Ovary (tissue), 9 donors: ENCODE measurements around the gene ACVR2A. TPM values are rescaled to one million over a fixed set of nuclear protein-coding genes. Genes with fewer than 3 reads are reported as not detected.

Experiments used
- DNase-seq, 5 donors: peaks; one replicate each; pipeline ENCODE4 v3.0.0-alpha.2; 2019 to 2020
- H3K27ac ChIP-seq, 2 donors: fragments of 200-600 bp; one replicate each; pipeline versions ENCODE4 v1.5.1 to v1.8.0; 2019 to 2022
- H3K27me3 ChIP-seq: fragments of 200-600 bp; one replicate; pipeline ENCODE4 v1.8.0; 2022
- H3K36me3 ChIP-seq: fragments of 200-600 bp; sonication (generic); one replicate; pipeline ENCODE4 v1.5.1; 2019
- H3K4me1 ChIP-seq: one replicate; pipeline ENCODE4 v1.8.1; 2013; ENCODE audit warnings: mild to moderate bottlenecking, moderate library complexity; ENCODE audit not compliant: insufficient read depth
- H3K4me3 ChIP-seq: fragments of 200-600 bp; sonication (generic); one replicate; pipeline ENCODE4 v1.5.1; 2017
- H3K9me3 ChIP-seq, 2 donors: fragments of 200-600 bp in 1 of 2; sonication (generic) in 1 of 2; one replicate each; pipeline versions ENCODE4 v1.5.1 to v1.8.1; 2013 to 2019; ENCODE audit warnings: mild to moderate bottlenecking in 1 of 2, moderate library complexity in 1 of 2
- EP300 ChIP-seq: sonication (generic); formaldehyde crosslinking; IDR thresholded peaks from one replicate; pipeline ENCODE4 v1.6.1; 2017; ENCODE audit warnings: antibody characterized with exemption
- POLR2A ChIP-seq: fragments of 450-650 bp; IDR thresholded peaks from one replicate; pipeline ENCODE4 v1.6.1; 2017; ENCODE audit warnings: antibody characterized with exemption, mild to moderate bottlenecking, moderate library complexity
- WGBS, 3 donors: extraction: QIAGEN DNeasy Blood & Tissue Kit in 1 of 3; methylation state at CpG; one replicate each; pipeline versions ENCODE4 v1.1.5 to v1.1.7; 2013 to 2017; 5-methylcytosine and 5-hydroxymethylcytosine counted together
- intact Hi-C, 4 donors: fragments of 100-400 bp; cut with DNase I; formaldehyde crosslinking; loops; one replicate each; pipeline versions ENCODE4 v1.11.0 to v1.15.1; 2022 to 2023
- polyA plus RNA-seq, 2 donors: library from polyadenylated mRNA; stranded (reverse); fragments of 200-250 nt in 1 of 2; fragments of 350-450 nt in 1 of 2; fragmentation: Illumina TruSeq in 1 of 2; extraction: RNeasy Lipid Tissue Mini Kit (QIAGEN cat#74804) in 1 of 2; gene quantifications; one replicate each; pipeline ENCODE4 v1.2.3, GENCODE V29; 2013 to 2014
- small RNA-seq: library from RNA; depleted of rRNA; stranded (forward); fragments of <200 nt; gene quantifications from one replicate; pipeline ENCODE3, GENCODE V24; 2016
- total RNA-seq, 7 donors: library from RNA; depleted of rRNA in 2 of 7; stranded (reverse); fragments of >200 nt in 2 of 7; fragmentation: NEBNext Ultra II Directional in 3 of 7; extraction: Animal tissue kit (Norgen Biotek cat#: 25700) in 3 of 7; gene quantifications; one replicate each; pipeline versions ENCODE4 v1.1.0 to v1.2.4, GENCODE V29; 2016 to 2023
- TF ChIP-seq, protein P1 (sequence below), 3 donors: fragments of 450-650 bp in 2 of 3; fragments of 200-600 bp in 1 of 3; IDR thresholded peaks; one replicate each; pipeline versions ENCODE4 v1.5.1 to v1.8.0; 2016 to 2022; ENCODE audit warnings: antibody characterized with exemption in 3 of 3, mild to moderate bottlenecking in 1 of 3
- donor health status: DM: no; HTN: no; CAD: no; lungs with moderate emphysema.
- donor health status: DM: no; HTN: no; CAD: no.
- donor health status: Bipolar disorder and iron deficiency.
- donor health status: DM: yes; HTN: yes; CAD: no.
- donor health status: DM: no; HTN: no; CAD: no.
- donor health status: DM: yes; HTN: yes; CAD: no.

The ACVR2A gene
- total and polyA plus RNA-seq, 9 donors, result 4.5 to 36.9 (median 21.4) TPM

DNA sequence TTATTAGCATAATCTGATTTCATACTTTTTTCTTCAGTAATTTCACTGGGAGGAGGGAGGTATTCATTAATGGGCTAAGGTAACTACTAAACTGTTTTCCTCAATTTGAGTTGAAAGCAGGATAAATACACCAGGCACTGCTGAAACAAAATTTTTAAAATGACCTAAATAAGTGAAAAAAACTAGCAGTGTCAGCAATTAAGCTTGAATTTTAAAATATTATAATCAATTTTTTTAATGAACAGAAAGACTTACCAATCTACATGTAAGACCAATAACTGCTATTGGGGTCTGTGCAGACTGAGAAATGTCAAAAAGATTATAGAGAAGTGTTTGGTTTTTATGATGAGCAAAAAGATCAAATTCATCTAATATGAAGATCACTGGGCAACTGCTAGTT is 107.3 kb downstream of the ACVR2A start:
- TF ChIP-seq, protein P1, sequence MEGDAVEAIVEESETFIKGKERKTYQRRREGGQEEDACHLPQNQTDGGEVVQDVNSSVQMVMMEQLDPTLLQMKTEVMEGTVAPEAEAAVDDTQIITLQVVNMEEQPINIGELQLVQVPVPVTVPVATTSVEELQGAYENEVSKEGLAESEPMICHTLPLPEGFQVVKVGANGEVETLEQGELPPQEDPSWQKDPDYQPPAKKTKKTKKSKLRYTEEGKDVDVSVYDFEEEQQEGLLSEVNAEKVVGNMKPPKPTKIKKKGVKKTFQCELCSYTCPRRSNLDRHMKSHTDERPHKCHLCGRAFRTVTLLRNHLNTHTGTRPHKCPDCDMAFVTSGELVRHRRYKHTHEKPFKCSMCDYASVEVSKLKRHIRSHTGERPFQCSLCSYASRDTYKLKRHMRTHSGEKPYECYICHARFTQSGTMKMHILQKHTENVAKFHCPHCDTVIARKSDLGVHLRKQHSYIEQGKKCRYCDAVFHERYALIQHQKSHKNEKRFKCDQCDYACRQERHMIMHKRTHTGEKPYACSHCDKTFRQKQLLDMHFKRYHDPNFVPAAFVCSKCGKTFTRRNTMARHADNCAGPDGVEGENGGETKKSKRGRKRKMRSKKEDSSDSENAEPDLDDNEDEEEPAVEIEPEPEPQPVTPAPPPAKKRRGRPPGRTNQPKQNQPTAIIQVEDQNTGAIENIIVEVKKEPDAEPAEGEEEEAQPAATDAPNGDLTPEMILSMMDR (IDR thresholded peaks at IDR 0.05), result no peak
- TF ChIP-seq POLR2A (no peak), EP300 (no peak)
- intact Hi-C loops, result no loop called here

DNA sequence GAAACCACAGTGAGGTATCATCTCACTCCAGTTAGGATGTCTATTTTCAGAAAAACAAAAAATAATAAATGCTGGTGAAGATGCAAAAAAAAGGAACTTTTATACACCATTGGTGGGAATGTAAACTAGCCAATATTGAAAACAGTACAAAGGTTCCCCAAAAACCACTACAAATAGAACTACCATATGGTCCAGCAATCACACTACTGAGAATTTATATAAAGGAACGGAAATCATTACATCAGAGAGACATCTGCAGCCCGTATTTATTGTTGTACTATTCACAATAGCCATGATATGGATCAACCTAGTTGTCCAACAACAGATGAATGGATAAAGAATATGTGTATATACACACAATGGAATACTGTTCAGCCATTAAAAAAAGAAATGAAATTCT is 123.7 kb downstream of the ACVR2A start:
- Histone ChIP-seq H3K27me3 (no peaks in the 10 kb centered on the region), H3K36me3 (no peaks in the 10 kb centered on the region), H3K9me3 (no peaks in the 10 kb centered on the region), H3K27ac (no peak overlapping the region), H3K4me3 (no peak overlapping the region), H3K4me1 (no peaks in the 10 kb centered on the region)
- TF ChIP-seq EP300, result no peak
- TF ChIP-seq, protein P1 (IDR thresholded peaks at IDR 0.05), result no peak
- no peak for TF ChIP-seq POLR2A
- intact Hi-C loops, result no loop called here
- 95 to 96% (median 95%) methylated on average over 2 of the region's 2 CpGs for WGBS, 3 donors
- no peak for DNase-seq

More for the DNA sequence above, 107.3 kb downstream of the ACVR2A start:
- Histone ChIP-seq H3K4me3 (no peak overlapping the region), H3K9me3 (no peaks in the 10 kb centered on the region), H3K4me1 (no peaks in the 10 kb centered on the region), H3K36me3 (no peaks in the 10 kb centered on the region), H3K27ac (no peak overlapping the region), H3K27me3 (no peaks in the 10 kb centered on the region)
- no peak for DNase-seq

GRCh38 chr2:147976102-147976501 is 131.3 kb downstream of the ACVR2A start:
- Histone ChIP-seq H3K36me3 (no peaks in the 10 kb centered on the region), H3K9me3 (no peaks in the 10 kb centered on the region), H3K27ac (no peak overlapping the region), H3K4me1 (no peaks in the 10 kb centered on the region), H3K4me3 (no peak overlapping the region), H3K27me3 (no peaks in the 10 kb centered on the region)
- TF ChIP-seq EP300 (no peak), POLR2A (no peak)
- TF ChIP-seq, protein P1 (IDR thresholded peaks at IDR 0.05), result no peak
- no peak for DNase-seq
- intact Hi-C loops, result no loop called here
- 17 to 29% (median 19%) methylated on average over 2 of the region's 2 CpGs for WGBS, 3 donors

GRCh38 chr2:147977679-147978078 is 132.8 kb downstream of the ACVR2A start:
- TF ChIP-seq POLR2A (no peak), EP300 (no peak)
- TF ChIP-seq, protein P1 (IDR thresholded peaks at IDR 0.05), result no peak
- WGBS, 3 donors, result 97 to 100% (median 100%) methylated on average over 3 of the region's 3 CpGs
- Histone ChIP-seq H3K36me3 (no peaks in the 10 kb centered on the region), H3K4me1 (no peaks in the 10 kb centered on the region), H3K9me3 (no peaks in the 10 kb centered on the region), H3K27ac (no peak overlapping the region), H3K27me3 (no peaks in the 10 kb centered on the region), H3K4me3 (no peak overlapping the region)
- DNase-seq, result no peak
- intact Hi-C loops, result no loop called here

Small RNA genes within 50 kb of the gene (small RNA-seq; reads per million reads assigned to genes)
- gene RNU6-1275P, result not detected

Other genes starting within 250 kb of the ACVR2A start
- gene ORC4, start 175.7 kb downstream of the ACVR2A start, total RNA-seq, result 10 to 100 TPM; 44.3 to 78.0 (median 50.1) TPM
- 10 to 100 TPM; 14.9 to 26.2 TPM for gene ORC4, start 175.7 kb downstream of the ACVR2A start, polyA plus RNA-seq
- gene MBD5, start 176.1 kb downstream of the ACVR2A start, total RNA-seq, result 10 to 100 TPM; 33.1 to 66.3 (median 47.9) TPM
- 10 to 100 TPM in 1 of 2 donors, 1 to 10 TPM in 1; 8.5 to 23.2 TPM for gene MBD5, start 176.1 kb downstream of the ACVR2A start, polyA plus RNA-seq